Keratinocyte (primary cell): ENCODE data around the gene DCDC2B. TPM values are rescaled to one million over a fixed set of nuclear protein-coding genes. Genes with fewer than 3 reads are reported as not detected.

Experiments used
- DNase-seq: peaks from one replicate; pipeline ENCODE4 v3.0.0-alpha.2; 2011; ENCODE audit warnings: low read depth, missing footprints, low spot score
- FAIRE-seq: peaks from 2 replicates; lab custom pipeline; 2011; peaks lifted over from hg19 to GRCh38; lab: Jason Lieb, UNC
- H2AFZ ChIP-seq: 2 replicates; pipeline ENCODE4 v1.6.0; 2012; ENCODE audit warnings: low read length, control low read depth, inconsistent platforms; ENCODE audit not compliant: control insufficient read depth
- H3K27ac ChIP-seq: 2 replicates; pipeline ENCODE4 v1.5.1; 2011; ENCODE audit warnings: low read length; ENCODE audit not compliant: control insufficient read depth, insufficient read depth
- H3K27me3 ChIP-seq: 3 replicates; pipeline ENCODE4 v1.6.0; 2011; ENCODE audit warnings: low read length; ENCODE audit not compliant: control insufficient read depth, insufficient read depth; ENCODE audit errors: extremely low read depth
- H3K36me3 ChIP-seq, 2 experiments: 2 replicates in 1 of 2; 3 replicates in 1 of 2; pipeline ENCODE4 v1.5.1; 2011; ENCODE audit warnings: low read length in 2 of 2, mild to moderate bottlenecking in 1 of 2; ENCODE audit not compliant: control insufficient read depth in 2 of 2, insufficient read depth in 2 of 2; ENCODE audit errors: extremely low read depth in 1 of 2
- H3K4me1 ChIP-seq: 3 replicates; pipeline ENCODE4 v1.5.1; 2011; ENCODE audit warnings: low read length; ENCODE audit not compliant: control insufficient read depth, insufficient read depth; ENCODE audit errors: extremely low read depth
- H3K4me2 ChIP-seq: 3 replicates; pipeline ENCODE4 v1.6.0; 2011; ENCODE audit warnings: low read depth, low read length; ENCODE audit not compliant: control insufficient read depth, insufficient read depth; ENCODE audit errors: extremely low read depth
- H3K4me3 ChIP-seq, 3 experiments: fragments of 200-600 bp in 1 of 3; sonication (generic) in 1 of 3; 2 replicates in 2 of 3; 3 replicates in 1 of 3; pipeline ENCODE4 v1.5.1; 2011 to 2016; ENCODE audit warnings: low read length in 3 of 3, mild to moderate bottlenecking in 3 of 3, control low read depth in 2 of 3, inconsistent platforms in 1 of 3, low read depth in 1 of 3, mixed read lengths in 1 of 3, mixed run types in 1 of 3, moderate library complexity in 1 of 3; ENCODE audit not compliant: control insufficient read depth in 2 of 3, insufficient read depth in 2 of 3; ENCODE audit errors: extremely low read depth in 1 of 3
- H3K79me2 ChIP-seq: 2 replicates; pipeline ENCODE4 v1.6.0; 2012; ENCODE audit warnings: low read length; ENCODE audit not compliant: control insufficient read depth, insufficient read depth
- H3K9ac ChIP-seq: 3 replicates; pipeline ENCODE4 v1.6.0; 2011; ENCODE audit warnings: low read length; ENCODE audit not compliant: control insufficient read depth, insufficient read depth; ENCODE audit errors: extremely low read depth
- H3K9me1 ChIP-seq: 3 replicates; pipeline ENCODE4 v1.6.0; 2011; ENCODE audit warnings: low read length; ENCODE audit not compliant: control insufficient read depth, insufficient read depth; ENCODE audit errors: extremely low read depth
- H3K9me3 ChIP-seq: 2 replicates; pipeline ENCODE4 v1.5.1; 2012; ENCODE audit warnings: low read depth, low read length; ENCODE audit not compliant: control insufficient read depth
- H4K20me1 ChIP-seq: 3 replicates; pipeline ENCODE4 v1.6.0; 2011; ENCODE audit warnings: low read length; ENCODE audit not compliant: control insufficient read depth, insufficient read depth; ENCODE audit errors: extremely low read depth
- CTCF ChIP-seq, 3 experiments: IDR thresholded peaks in 1 of 3; conservative IDR thresholded peaks in 1 of 3; optimal IDR thresholded peaks in 1 of 3; 2 replicates in 2 of 3; 3 replicates in 1 of 3; pipeline versions ENCODE3 to v1.5.1; 2011; ENCODE audit warnings: low read length in 3 of 3, mild to moderate bottlenecking in 3 of 3, moderate library complexity in 2 of 3, control low read depth in 1 of 3, inconsistent platforms in 1 of 3; ENCODE audit not compliant: insufficient read depth in 2 of 3; ENCODE audit errors: extremely low read depth in 1 of 3
- EZH2 ChIP-seq: IDR thresholded peaks from one replicate; pipeline ENCODE4 v1.6.1; 2012; ENCODE audit warnings: inconsistent platforms, mild to moderate bottlenecking, low read length, moderate library complexity
- dilution Hi-C: fragments of 300-500 bp; cut with MboI; formaldehyde crosslinking; loops from one replicate; pipeline ENCODE4 v1.7.0; 2020; ENCODE audit warnings: low sequenced_read_pairs; ENCODE audit not compliant: extremely low pct_ligation_motif_present
- polyA plus RNA-seq, 5 experiments: library from polyadenylated mRNA; depleted of rRNA in 3 of 5; stranded (reverse) in 3 of 5; stranded (forward) in 1 of 5; unstranded in 1 of 5; fragments of >200 nt; gene quantifications; 1 replicate in 1 of 5; 2 replicates in 3 of 5; 3 replicates in 1 of 5; pipeline versions ENCODE4 v1.2.1 to v1.2.3, GENCODE V29; 2011 to 2012; ENCODE audit warnings: missing spikeins in 2 of 5, low read depth in 1 of 5, low replicate concordance in 1 of 5

The DCDC2B gene
- polyA plus RNA-seq, 1 donor (not counting 4 experiments of a cell fraction or from before 2014, with no cell fraction given), result not detected

GRCh38 chr1:32181563-32181962 lies 27.3 kb upstream of the DCDC2B start:
- Histone ChIP-seq H3K9ac (no peak overlapping the region), H3K4me1 (peaks cover 19% of the 10 kb centered on the region), H3K79me2 (peaks cover 53% of the 10 kb centered on the region), H3K9me3 (no peaks in the 10 kb centered on the region), H3K4me3 (peak overlapping the region in 2 of 3 experiments; percentile 70 to 95), H3K27ac (no peak overlapping the region), H3K36me3 (peaks cover 13 to 39% of the 10 kb centered on the region in 2 experiments), H2AFZ (no peak overlapping the region), H3K27me3 (no peaks in the 10 kb centered on the region), H4K20me1 (peaks cover 4% of the 10 kb centered on the region), H3K9me1 (peaks cover 7% of the 10 kb centered on the region), H3K4me2 (peak overlapping the region; percentile 87)
- no peak for TF ChIP-seq EZH2
- TF ChIP-seq CTCF (optimal IDR thresholded peaks at IDR 0.05 in 1 of 3, IDR thresholded peaks at IDR 0.05 in 1 of 3, conservative IDR thresholded peaks at IDR 0.05 in 1 of 3; ENCODE audit: extremely low read depth in 1 of 3, insufficient read depth in 2 of 3, low read length in 3 of 3), result no peak
- FAIRE-seq, result no peak
- no peak for DNase-seq
- dilution Hi-C loops, result no loop called here

- no peaks in the 10 kb centered on the region for H3K27me3 ChIP-seq
- FAIRE-seq, result no peak
- dilution Hi-C loops, result no loop called here
- H3K79me2 ChIP-seq, result peaks cover 55% of the 10 kb centered on the region
- H3K4me2 ChIP-seq, result peak overlapping the region; percentile 87
- H3K9ac ChIP-seq, result no peak overlapping the region
- peak overlapping the region in 1 of 3 experiments; percentile 26 for H3K4me3 ChIP-seq
- peaks cover 4% of the 10 kb centered on the region for H4K20me1 ChIP-seq
- H3K36me3 ChIP-seq, result peaks cover 13 to 42% of the 10 kb centered on the region in 2 experiments
- H2AFZ ChIP-seq, result no peak overlapping the region
- no peak for TF ChIP-seq EZH2
- no peak for TF ChIP-seq CTCF (optimal IDR thresholded peaks at IDR 0.05 in 1 of 3, IDR thresholded peaks at IDR 0.05 in 1 of 3, conservative IDR thresholded peaks at IDR 0.05 in 1 of 3; ENCODE audit: extremely low read depth in 1 of 3, insufficient read depth in 2 of 3, low read length in 3 of 3)
- no peak overlapping the region for H3K27ac ChIP-seq
- peaks cover 7% of the 10 kb centered on the region for H3K9me1 ChIP-seq
- H3K4me1 ChIP-seq, result peaks cover 19% of the 10 kb centered on the region
- no peaks in the 10 kb centered on the region for H3K9me3 ChIP-seq
- no peak for DNase-seq
Measured at GRCh38 chr1:32182060-32182459, 26.8 kb upstream of the DCDC2B start.
